Daoy (cell line): ENCODE results near the gene MYRF. TPM values are rescaled to one million over a fixed set of nuclear protein-coding genes. Genes with fewer than 3 reads are reported as not detected.

ENCODE experiments used
- DNase-seq: peaks from one replicate; pipeline ENCODE4 v3.0.0-alpha.2; 2015; ENCODE audit warnings: low read depth
- total RNA-seq: library from RNA; depleted of rRNA; stranded (reverse); fragments of >200 nt; shearing (Covaris generic); gene quantifications from 2 replicates; pipeline ENCODE4 v1.2.3, GENCODE V29; 2014

Gene MYRF
- total RNA-seq, 1 experiment from 2014 or later: 2.1 TPM

DNA sequence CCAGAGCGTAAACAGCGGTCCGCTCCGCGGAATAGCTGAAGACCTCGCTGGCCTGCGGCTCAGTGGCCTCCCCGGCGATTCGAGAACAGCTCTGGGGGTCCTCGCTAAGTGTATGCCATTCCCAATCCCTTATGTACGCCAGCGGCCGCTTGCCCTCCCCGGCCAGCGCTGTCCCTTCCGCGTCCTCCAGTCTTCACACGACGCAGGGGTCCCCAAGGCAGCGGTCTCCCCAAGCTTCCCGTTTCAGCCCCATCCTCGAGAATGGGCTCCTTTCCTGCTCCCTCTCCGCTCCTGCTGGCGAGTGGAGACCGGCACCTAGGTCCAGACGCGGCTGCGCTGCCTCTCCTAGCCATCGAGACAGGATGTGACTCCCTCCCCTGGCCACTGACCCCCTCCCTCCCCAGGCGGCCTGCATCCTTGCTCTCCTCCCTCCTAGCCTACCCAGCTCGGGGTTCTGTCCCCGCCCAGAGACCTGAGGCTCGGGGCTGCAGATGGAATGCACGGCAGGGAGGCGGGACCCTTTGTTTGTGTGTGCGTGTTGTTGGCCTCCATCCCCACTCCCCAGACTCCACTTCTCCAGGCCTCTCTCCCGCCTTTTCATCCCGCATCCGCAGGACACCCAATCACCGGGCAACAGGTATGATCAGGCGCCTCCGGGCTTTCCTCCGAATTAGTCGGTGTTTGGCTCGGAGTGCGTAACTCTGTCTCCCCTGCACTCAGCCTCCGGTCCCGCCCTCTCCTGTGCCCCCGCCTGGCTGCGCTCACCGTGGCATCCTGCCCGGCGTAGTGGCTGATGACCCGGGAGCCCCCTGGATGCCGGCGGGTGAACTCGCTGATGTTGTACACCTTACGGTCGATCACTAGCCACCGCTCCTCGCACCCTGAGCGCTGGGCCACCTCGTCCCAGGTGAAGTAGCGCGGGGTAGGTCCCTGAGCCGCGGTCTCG is 63.6 kb downstream of the MYRF start:
- peak; percentile 83 for DNase-seq

DNA sequence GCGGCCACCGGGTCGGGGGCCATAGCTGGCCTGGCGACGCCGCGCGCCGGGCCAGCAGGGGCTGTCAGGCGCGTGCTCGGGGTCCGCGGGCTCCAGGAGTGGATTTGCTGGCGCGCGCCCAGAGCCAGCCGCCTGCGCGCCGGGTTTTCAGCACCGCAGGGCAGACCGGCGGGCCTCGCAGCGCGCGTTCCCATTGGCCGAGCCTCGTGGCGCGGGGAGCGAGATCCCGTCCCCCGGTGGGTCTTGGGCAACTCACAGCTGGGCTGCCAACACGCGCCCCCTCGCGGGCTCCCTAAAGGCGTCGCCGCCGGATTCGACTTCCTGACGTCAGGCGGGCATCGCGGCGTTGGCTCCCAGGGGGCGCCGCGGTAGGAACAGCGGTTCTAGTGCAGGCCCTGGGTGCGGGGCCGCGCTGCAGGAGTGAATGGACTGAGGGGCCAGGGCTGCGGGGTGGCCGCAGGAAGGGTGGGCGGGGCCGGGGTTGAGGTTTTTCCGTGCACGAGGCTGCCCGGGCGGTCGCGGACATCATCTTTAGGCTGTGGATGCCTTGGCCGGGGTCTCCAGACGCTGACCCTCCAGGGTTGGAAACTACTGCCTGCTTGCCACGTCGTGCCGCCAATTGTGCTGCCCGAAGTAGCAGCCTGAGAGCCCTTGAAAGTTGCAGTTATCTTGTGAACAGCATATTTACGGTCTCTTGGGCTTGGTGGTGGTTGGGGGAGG is 64.5 kb downstream of the MYRF start, which contains the start of gene FADS1:
FADS1 (minus strand) TSS at position 268 of the 720 bp plus-strand sequence; CDS start at position 194, 74 bp downstream.
- DNase-seq: peak; percentile 95

DNA sequence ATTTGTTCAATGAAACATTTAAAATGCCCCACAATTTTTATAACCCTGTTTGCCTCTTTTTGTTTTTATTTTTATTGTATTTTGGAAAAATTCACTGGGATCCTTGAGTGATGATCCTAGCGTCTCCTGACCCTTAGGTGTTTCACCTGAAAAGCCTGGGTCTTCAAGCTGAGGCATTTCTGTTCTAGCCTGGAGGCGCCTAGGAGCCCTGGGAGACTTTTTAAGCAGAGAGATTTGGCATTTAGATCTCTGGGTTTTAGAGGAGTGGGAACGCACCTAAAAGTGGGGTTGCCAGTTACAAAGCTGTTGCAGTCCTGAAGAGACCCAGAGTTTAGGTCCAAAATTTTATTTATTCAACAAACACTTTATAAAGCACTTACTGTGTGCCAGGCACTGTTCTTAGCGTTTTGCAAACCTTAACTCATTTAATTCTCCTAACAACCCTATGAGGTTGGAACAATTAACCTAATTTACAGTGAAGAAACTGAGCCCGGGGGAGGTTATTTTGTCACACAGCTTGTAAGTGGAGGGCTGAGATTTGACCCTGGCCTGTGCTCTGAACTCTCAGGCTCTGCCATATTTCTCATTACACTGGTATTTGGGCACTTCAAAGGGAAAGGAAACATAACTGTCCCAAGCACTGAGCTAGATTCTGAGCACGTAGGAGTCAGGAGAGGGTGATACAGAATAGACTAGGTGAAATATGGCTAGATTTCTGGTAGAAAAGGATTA is 65.2 kb downstream of the MYRF start:
- DNase-seq: no peak

DNA sequence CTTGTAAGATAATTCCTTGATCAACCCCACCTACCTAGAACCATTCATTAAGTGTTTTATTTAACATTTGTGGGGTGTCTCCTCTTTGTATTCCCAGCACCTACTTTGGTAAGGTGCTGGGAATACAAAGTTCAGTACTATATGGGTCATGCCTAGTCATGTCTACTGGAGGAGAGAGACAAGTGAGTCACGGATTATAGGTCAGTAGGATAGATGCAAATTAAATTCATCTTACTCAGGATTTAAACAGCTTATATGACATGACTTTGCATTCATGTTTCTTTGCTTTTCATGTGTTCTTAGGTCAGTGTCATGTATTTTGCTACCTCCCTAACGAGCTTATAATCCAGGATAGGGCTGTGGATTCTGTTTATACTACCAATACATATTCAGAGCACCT is 67.7 kb downstream of the MYRF start:
- DNase-seq: no peak

DNA sequence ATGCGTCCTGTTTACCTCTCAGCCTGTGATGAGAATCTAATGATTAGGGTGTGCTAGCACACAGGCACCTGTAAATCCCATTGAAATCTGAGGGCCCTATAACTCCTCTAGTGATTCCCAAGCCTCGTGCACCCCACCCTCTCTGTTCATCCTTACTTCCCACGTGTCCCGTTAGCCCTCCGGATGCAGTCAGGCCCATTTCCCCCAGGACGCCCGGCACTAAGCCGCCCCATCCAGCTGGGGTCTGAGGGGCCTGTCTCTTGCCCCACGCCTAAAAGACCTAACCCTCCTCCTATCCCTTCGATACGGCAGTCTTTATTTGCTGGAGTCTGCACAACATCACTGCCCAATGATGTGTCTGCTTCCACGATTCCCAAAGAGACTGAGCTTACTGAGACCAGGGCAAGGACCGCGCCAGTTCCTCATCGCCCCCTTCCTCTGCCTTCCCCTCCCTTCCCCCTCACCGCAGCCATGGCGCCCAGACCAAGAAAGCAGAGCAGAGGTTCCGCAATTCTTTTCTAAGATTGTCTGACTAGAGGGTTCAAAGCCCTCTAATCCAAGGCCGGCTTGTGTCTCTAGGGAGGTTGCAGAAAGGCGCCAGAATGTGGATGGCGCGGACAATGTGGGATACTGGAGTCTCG is 74.6 kb downstream of the MYRF start:
- DNase-seq: no peak

DNA sequence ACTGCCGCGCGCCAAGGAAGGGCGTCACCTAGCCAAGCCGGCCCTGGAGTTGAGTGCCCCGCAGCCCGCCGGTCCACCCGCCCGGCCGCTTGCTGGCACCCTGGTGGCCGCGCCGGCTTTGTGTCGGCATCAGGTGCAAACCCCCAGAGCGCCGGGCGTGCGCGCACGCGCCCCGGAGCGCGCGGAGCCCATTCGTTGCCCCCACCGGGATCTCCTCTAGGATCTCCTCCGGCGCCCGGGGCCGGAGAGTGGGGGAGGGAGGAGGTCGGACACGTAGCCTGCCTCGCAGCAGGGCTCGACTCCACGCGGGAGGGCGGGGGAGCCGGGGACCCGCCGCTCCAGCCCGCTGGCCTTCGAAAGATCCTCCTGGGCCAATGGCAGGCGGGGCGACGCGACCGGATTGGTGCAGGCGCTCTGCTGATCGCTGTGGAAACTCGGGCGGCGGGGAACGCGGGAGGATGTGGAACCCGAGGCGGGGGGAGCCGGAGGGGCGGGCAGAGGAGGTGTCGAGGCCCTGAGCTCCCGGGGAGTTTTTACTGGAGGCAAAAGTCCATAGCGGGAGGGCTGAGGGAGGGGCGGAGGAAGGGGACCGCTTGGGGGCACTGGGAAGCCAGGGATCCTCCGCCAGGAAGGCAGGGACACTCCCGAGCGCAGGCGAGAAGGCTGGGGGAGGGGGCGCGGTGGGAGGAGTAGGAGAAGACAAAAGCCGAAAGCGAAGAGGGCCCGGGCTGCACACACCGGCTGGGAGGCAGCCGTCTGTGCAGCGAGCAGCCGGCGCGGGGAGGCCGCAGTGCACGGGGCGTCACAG is 75.3 kb downstream of the MYRF start, which contains the start of gene FADS2:
FADS2 (plus strand) TSS at position 730 of the 808 bp plus-strand sequence. CDS start 91 bp downstream, outside the sequence.
- DNase-seq: peak; percentile 84

DNA sequence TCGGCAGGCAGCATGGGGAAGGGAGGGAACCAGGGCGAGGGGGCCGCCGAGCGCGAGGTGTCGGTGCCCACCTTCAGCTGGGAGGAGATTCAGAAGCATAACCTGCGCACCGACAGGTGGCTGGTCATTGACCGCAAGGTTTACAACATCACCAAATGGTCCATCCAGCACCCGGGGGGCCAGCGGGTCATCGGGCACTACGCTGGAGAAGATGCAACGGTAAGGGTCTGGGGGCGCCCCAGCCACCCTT is 75.9 kb downstream of the MYRF start:
- no peak for DNase-seq

DNA sequence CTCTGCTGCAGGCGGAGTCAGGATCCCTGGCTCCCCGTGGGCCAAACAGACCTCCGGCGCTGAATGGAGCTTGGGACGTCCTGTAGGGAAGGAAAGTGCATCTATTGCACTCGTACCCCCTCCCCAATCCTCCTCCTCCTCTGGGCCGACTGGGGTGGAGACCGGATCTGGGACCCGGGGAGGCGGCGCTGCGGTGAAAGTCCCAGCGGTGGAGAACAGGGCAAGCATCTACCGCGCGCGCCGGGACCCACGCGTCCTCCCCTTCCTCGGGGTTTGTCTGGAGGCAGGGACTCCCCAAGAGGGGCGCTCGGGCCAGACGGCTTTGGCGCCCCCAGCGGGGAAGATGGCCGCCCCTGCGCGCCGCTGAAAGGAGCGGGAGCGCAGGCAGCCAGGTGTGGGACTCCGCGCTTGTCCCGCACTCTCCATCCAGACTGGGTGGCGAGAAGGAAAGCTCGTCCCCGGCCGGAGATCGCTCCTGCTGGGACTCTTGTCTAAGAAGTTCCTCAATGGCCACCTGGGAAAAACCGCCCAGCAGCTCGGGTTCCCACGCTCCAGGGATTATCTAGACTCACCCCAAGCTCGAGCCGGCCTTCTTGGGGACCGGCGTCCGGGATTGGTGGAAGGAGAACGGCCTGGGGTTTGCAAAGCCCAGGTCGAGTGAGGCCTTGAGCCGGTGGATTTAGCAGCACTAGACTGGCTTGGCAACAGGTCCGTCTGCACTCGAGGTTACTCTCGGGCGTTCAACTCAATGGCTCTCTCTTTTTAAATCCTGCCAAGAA is 76.4 kb downstream of the MYRF start:
- DNase-seq: peak; percentile 52

DNA sequence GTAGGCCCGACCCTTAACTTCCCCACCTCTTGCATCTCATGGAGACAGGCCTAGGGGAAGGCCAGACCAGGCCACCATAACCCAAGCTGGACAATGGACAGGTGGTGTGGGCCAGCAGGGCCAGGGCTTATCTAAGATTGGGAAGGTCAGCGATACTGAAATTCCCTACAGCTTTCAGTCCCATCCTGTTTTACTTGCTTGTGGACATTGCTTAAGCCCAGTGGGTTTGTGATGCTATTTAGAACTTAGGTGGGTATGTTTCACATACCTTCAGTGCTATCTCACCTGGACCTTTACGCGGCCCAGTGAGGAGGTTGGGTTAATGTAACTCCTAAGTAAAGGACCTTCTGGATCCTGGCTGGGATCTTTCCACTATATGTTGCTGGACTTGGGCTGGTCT is 77.4 kb downstream of the MYRF start:
- no peak for DNase-seq

DNA sequence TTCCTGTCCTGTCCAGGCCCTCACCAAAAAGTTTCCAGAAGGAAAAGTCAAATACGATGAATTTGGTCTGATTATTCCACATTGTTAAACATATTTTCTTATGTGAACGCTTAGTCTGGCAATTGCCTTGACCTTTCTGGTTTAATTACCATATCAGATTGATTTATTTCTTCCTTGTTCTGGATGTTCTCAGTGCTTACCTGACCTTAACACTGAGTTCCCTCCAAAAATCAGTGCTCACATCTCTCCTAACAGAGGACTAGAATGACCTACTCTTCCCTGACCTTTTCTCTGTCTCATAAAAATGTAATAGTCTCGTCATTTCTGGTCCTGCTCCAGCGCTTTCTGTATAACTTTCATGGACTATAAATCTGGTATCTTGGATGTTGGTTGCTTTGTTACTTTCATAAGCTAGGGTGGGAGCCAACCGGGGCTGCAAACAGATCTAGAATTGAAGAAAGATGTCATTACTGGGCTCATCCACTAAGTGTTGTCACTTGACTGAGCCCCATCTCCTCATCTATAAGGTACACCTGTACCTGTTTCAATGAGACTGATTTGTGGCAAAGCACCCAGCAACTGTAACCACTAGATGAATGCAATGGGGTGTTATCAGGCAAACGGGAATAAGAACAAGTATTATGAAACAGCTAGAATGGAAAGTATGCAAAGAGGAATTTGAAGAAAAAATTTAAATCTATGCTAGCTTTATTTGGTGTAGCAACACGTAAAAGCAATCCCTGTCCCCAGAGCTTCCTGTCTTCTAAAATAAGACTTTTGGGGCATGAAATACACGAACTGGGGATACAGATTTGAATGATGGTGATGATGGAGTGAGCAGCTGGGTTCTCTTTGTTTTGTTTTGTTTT is 78.0 kb downstream of the MYRF start:
- DNase-seq: no peak

DNA sequence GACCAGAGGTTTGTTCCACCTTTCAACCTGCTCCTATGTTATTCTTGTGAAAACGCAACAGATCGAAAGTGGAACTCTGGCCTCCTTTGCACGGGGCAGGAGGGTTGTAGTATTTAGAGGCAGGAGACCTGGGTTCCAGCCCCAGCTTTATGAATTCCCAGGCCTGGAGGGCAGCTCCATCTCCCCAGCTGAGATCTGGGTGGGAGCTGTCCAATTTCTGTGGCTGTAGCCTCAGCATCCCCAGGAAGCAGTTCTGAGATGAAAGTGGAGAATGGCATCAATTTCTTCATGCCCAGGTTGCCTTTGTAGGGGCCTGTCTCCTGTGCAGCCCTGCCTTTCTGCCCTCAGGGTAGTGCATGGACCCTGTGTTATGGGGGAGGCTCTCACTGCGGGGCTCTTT is 79.8 kb downstream of the MYRF start:
- no peak for DNase-seq

DNA sequence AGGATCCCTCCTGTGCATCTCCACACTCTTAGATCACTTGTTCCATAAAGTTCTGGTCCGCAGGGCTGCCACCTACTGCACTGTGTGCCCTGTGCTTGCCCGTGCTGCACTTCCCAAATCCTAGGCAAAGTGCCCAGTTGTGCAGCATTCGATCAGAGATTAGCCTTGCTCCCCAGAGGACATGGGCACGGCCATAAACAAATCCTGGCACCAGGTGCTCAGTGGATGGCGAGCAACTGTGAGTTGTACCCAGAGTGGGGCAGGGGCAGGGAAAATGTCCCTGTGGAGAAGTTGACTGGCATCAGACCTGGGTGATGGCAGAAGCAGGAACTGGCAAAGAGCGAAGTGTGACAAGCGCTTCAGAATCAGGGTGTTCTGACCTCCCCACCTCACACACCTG is 80.3 kb downstream of the MYRF start:
- DNase-seq: no peak

DNA sequence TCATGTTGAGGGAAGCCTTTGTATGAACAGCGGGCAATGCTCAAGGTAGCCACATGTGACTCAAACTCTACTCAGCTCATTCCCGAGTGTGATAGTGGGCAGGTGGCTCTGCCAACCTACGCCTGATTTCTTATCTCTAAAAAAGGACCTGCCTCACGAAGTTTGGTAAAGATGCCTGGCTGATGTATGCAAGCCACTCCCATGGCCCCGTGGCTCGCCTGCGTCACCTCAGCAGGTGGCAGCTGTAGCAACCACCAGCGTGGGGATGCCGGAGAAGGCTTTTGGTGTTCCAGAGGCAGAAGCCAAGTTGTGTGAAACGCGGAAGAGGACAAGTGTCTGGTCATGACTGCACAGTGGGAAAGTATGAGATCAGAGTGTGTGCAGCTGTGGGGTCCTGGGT is 81.0 kb downstream of the MYRF start:
- no peak for DNase-seq

DNA sequence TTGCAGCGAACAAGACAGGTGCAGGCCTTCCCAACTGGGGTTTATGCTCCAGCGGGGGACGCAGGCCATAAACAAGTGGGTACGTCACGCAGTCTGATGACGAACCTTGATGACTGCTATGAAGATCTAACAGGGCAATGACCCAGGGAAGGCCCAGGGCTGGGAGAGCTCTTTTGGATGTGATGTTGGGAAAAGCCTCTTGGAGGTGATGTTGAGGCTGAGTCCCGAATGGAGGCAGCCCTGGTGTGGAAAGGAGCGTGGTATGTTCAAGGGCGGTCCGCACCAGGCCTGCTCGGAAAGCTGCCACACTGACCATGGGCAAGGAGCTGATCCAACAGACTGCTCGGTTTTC is 81.5 kb downstream of the MYRF start:
- no peak for DNase-seq

DNA sequence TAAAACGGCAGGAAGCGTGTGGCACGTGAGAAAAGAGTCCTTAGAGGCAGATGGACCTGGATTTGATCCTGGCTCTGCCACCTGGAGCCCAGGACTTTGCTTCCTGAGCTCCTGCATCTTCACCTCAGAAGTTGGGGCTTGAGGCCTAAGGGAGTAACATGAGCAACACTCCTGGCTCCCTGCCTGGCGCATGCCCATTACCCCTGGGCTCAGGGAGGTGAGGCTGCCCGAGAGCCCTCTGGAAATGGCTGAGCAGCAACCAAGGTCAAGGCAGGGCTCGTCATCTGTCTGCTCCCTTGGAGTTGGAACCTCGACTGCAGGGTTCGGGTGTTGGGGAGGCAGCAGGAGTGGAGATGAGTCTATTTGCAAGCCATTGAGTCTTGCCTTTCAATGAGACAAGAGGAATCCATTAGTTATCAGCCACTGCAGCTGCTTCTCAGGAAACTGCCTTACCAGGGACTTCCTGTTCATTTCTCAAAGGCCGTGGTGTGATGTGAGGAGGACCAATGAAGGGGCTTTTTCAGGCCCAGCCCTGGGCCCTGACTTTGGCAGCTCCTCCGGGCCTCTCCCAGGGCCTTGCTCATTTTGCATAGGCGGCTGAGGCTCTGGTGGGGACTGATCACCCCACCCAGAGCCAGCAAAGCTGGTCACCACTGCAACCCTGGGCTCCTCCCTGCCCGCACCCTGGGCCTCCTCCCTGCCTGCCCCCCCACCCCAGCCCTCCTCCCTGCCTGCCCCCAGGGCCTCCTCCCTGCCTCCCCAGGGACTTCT is 82.0 kb downstream of the MYRF start:
- DNase-seq: peak; percentile 57

DNA sequence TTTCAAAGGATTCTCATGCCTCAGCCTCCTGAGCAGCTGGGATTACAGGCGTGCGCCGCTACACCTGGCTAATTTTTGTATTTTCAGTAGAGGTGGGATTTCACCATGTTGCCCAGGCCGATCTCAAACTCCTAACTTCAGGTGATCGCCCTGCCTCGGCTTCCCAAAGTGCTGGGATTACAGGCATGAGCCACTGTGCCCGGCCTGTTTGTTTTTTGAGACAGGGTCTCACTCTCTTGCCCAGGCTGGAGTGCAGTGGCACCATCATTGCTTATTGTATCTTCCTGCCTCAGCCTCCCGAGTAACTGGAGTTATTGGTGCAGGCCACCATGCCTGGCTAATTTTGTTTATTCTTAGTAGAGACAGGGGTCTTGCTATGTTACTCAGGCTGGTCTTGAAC is 83.8 kb downstream of the MYRF start:
- no peak for DNase-seq

DNA sequence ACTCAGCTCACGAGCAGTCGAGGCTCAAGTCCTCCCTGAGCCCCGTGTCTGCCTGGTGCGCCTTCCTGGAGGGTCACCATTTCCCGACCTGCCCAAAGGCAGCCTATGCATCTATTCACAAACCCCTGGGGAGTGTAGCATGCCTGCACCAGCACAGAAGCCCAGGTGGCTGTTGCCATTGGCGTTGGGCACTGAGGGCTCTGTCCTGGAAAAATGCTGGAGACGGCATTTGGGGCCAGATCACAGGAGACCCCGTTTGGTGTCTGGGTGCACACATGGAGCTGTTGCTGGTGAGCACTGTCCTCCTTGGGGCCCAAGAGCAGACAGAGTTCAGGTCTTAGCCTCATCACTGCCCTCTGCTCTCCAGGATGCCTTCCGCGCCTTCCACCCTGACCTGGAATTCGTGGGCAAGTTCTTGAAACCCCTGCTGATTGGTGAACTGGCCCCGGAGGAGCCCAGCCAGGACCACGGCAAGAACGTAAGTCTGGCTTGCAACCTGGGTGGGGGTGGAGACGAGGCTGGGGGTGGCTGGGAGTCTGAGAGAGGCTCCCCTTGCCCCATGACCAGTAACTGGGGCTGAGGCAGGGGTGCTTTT is 85.1 kb downstream of the MYRF start:
- no peak for DNase-seq
